HG03469 (cell line): ENCODE results near the gene PLCXD1.

Source experiments
- ATAC-seq: cut with Tn5 transposase; IDR thresholded peaks from one replicate; pipeline ENCODE4 v1.9.1; 2021; ENCODE audit warnings: mild to moderate bottlenecking, moderate library complexity, moderate number of reproducible peaks; ENCODE audit not compliant: unreplicated experiment

The PLCXD1 gene

GRCh38 chrX:333611-334311, 52.6 kb downstream of the PLCXD1 start:
- ATAC-seq, result no peak

GRCh38 chrX:334331-334891, 53.2 kb downstream of the PLCXD1 start:
- no peak for ATAC-seq

GRCh38 chrX:334971-335757, 54.0 kb downstream of the PLCXD1 start:
- no peak for ATAC-seq

GRCh38 chrX:335758-336155, 54.6 kb downstream of the PLCXD1 start:
- ATAC-seq, result no peak

- no peak for ATAC-seq
These were observed 55.0 kb downstream of the PLCXD1 start for GRCh38 chrX:336227-336626.

- ATAC-seq, result no peak
These were observed 56.2 kb downstream of the PLCXD1 start for GRCh38 chrX:337331-337831.

GRCh38 chrX:338281-338835, 57.2 kb downstream of the PLCXD1 start:
- ATAC-seq, result no peak

GRCh38 chrX:338836-339400, 57.7 kb downstream of the PLCXD1 start:
- ATAC-seq, result no peak

- no peak for ATAC-seq
These were observed 58.9 kb downstream of the PLCXD1 start for GRCh38 chrX:340121-340520.

- ATAC-seq, result no peak
These were observed 59.7 kb downstream of the PLCXD1 start for GRCh38 chrX:340641-341423.

GRCh38 chrX:341541-342101, 60.4 kb downstream of the PLCXD1 start:
- ATAC-seq, result no peak

GRCh38 chrX:344371-344901, 63.3 kb downstream of the PLCXD1 start:
- ATAC-seq, result no peak

GRCh38 chrX:345020-345925, 64.1 kb downstream of the PLCXD1 start:
- ATAC-seq, result no peak

GRCh38 chrX:346034-346813, 65.0 kb downstream of the PLCXD1 start:
- no peak for ATAC-seq

- no peak for ATAC-seq
These were observed 66.4 kb downstream of the PLCXD1 start for GRCh38 chrX:347351-348117.

- ATAC-seq, result no peak
These were observed 67.4 kb downstream of the PLCXD1 start for GRCh38 chrX:348461-349117.

- ATAC-seq, result no peak
These were observed 68.0 kb downstream of the PLCXD1 start for GRCh38 chrX:349196-349595.
